Thyroid gland (tissue), 4 donors: ENCODE measurements around the gene DZIP1. TPM values are rescaled to one million over a fixed set of nuclear protein-coding genes. Genes with fewer than 3 reads are reported as not detected.
A peak's percentile ranks its signal among the peaks of the same experiment; 100 is the strongest.
"Not testable (repeated sequence)": the region's sequence is repeated elsewhere in the genome, so short reads cannot be mapped to it uniquely, and the experiment has no call there.

Experiments used
- DNase-seq, 2 donors: peaks; one replicate each; pipeline ENCODE4 v3.0.0-alpha.2; 2019
- H3K27ac ChIP-seq, 3 donors: fragments of 200-600 bp; sonication (generic); 1 replicate in 2 of 3; 2 replicates in 1 of 3; pipeline ENCODE4 v1.5.1; 2016 to 2019; ENCODE audit warnings: mild to moderate bottlenecking in 1 of 3, moderate library complexity in 1 of 3
- H3K27me3 ChIP-seq: fragments of 200-600 bp; sonication (generic); one replicate; pipeline ENCODE4 v1.5.1; 2019
- H3K36me3 ChIP-seq, 2 donors: fragments of 200-600 bp; sonication (generic); one replicate each; pipeline ENCODE4 v1.5.1; 2016 to 2019
- H3K4me1 ChIP-seq, 2 donors: fragments of 200-600 bp; sonication (generic); one replicate each; pipeline ENCODE4 v1.5.1; 2017 to 2019
- H3K4me3 ChIP-seq, 3 donors: fragments of 200-600 bp; sonication (generic); replicated peaks in 1 of 3; 1 replicate in 2 of 3; 2 replicates in 1 of 3; pipeline ENCODE4 v1.5.1; 2016; ENCODE audit warnings: mild to moderate bottlenecking in 1 of 3
- H3K9me3 ChIP-seq: fragments of 200-600 bp; sonication (generic); one replicate; pipeline ENCODE4 v1.5.1; 2017
- CTCF ChIP-seq, 6 experiments: fragments of 200-600 bp in 3 of 6; fragments of 450-650 bp in 3 of 6; sonication (generic) in 3 of 6; IDR thresholded peaks; one replicate each; pipeline ENCODE4 v1.5.1; 2016 to 2019; ENCODE audit warnings: antibody characterized with exemption in 6 of 6, mild to moderate bottlenecking in 2 of 6, inconsistent platforms in 1 of 6, moderate library complexity in 1 of 6
- POLR2A ChIP-seq, 2 donors: fragments of 450-650 bp; IDR thresholded peaks; one replicate each; pipeline ENCODE4 v1.6.1; 2017; ENCODE audit warnings: antibody characterized with exemption in 2 of 2, mild to moderate bottlenecking in 2 of 2, moderate library complexity in 1 of 2
- WGBS, 2 donors: methylation state at CpG; one replicate each; pipeline ENCODE4 v1.1.5; 2017; 5-methylcytosine and 5-hydroxymethylcytosine counted together
- intact Hi-C: fragments of 100-400 bp; cut with DNase I; formaldehyde crosslinking; loops from one replicate; pipeline ENCODE4 v1.15.1; 2023
- total RNA-seq, 4 donors: library from RNA; depleted of rRNA; stranded (reverse); fragments of >200 nt; gene quantifications; one replicate each; pipeline ENCODE4 v1.2.3, GENCODE V29; 2016

Gene DZIP1
- total RNA-seq, 4 donors from 2014 or later, result 4.3 to 8.5 (median 6.3) TPM

- H3K27ac ChIP-seq, result no peak overlapping the region
Observed at GRCh38 chr13:95678967-95679366, 34.5 kb upstream of the DZIP1 start.

GRCh38 chr13:95677564-95678266, 33.2 kb upstream of the DZIP1 start:
- peak in 1 of 2 donors; percentile 10 for DNase-seq
- Histone ChIP-seq H3K4me1 (peaks cover 25 to 30% of the 10 kb centered on the region in 2 donors), H3K27ac (peak overlapping the region; percentile 76 to 97 (median 90)), H3K36me3 (no peaks in the 10 kb centered on the region), H3K27me3 (no peaks in the 10 kb centered on the region), H3K9me3 (no peaks in the 10 kb centered on the region), H3K4me3 (peak overlapping the region; percentile 49 to 88 (median 82))
- WGBS, 2 donors, result 1% methylated on average over 23 to 30 of the region's 30 CpGs
- intact Hi-C loops, result no loop called here
- TF ChIP-seq POLR2A (IDR thresholded peaks at IDR 0.05), result no peak
- peak in 1 of 6 experiments; percentile 10 for TF ChIP-seq CTCF (IDR thresholded peaks at IDR 0.05)

More at GRCh38 chr13:95678967-95679366, 34.5 kb upstream of the DZIP1 start:
- H3K9me3 ChIP-seq, result no peaks in the 10 kb centered on the region
- intact Hi-C loops, result no loop called here
- no peak overlapping the region for H3K4me3 ChIP-seq
- no peaks in the 10 kb centered on the region for H3K36me3 ChIP-seq
- 81 to 84% methylated on average over 4 of the region's 4 CpGs for WGBS, 2 donors
- H3K4me1 ChIP-seq, result peaks cover 25 to 28% of the 10 kb centered on the region in 2 donors
- no peak for TF ChIP-seq CTCF (IDR thresholded peaks at IDR 0.05)
- no peak for TF ChIP-seq POLR2A (IDR thresholded peaks at IDR 0.05)
- DNase-seq, result no peak
- no peaks in the 10 kb centered on the region for H3K27me3 ChIP-seq

- H3K4me1 ChIP-seq, result peaks cover 22 to 25% of the 10 kb centered on the region in 2 donors
- intact Hi-C loops, result no loop called here
Observed at GRCh38 chr13:95676762-95677563, 32.5 kb upstream of the DZIP1 start, which contains the start of gene DNAJC3. Gene DNAJC3, plus strand, starts transcription at chr13:95677139. Its CDS starts 117 bp downstream, at chr13:95677256.

GRCh38 chr13:95676105-95676761, 31.7 kb upstream of the DZIP1 start:
- no peaks in the 10 kb centered on the region for H3K9me3 ChIP-seq
- no peaks in the 10 kb centered on the region for H3K36me3 ChIP-seq
- H3K27me3 ChIP-seq, result no peaks in the 10 kb centered on the region
- 0 to 1% methylated on average over 28 to 32 of the region's 32 CpGs for WGBS, 2 donors
- intact Hi-C loops, result no loop called here
- H3K4me3 ChIP-seq, result peak overlapping the region; percentile 29 to 82 (median 80)
- peak overlapping the region; percentile 92 to 97 (median 94) for H3K27ac ChIP-seq
- DNase-seq, result peak; percentile 26
- no peak for TF ChIP-seq POLR2A (IDR thresholded peaks at IDR 0.05)
- H3K4me1 ChIP-seq, result peaks cover 19 to 25% of the 10 kb centered on the region in 2 donors

More at GRCh38 chr13:95676762-95677563, 32.5 kb upstream of the DZIP1 start, which contains the start of gene DNAJC3:
- peak; percentile 83 to 99 for TF ChIP-seq POLR2A (IDR thresholded peaks at IDR 0.05)
- TF ChIP-seq CTCF (IDR thresholded peaks at IDR 0.05), result no peak
- DNase-seq, result peak; percentile 99
- no peaks in the 10 kb centered on the region for H3K36me3 ChIP-seq
- no peaks in the 10 kb centered on the region for H3K9me3 ChIP-seq
- H3K27me3 ChIP-seq, result no peaks in the 10 kb centered on the region
- peak within 1 kb of the TSS; percentile 92 to 97 (median 94) for H3K27ac ChIP-seq
- peak within 1 kb of the TSS; percentile 80 to 88 (median 82) for H3K4me3 ChIP-seq
- 0% methylated on average over 5 to 14 of the region's 90 CpGs for WGBS, 2 donors

GRCh38 chr13:95671597-95671996, 27.1 kb upstream of the DZIP1 start:
- WGBS, 2 donors, result 76 to 87% methylated on average over 5 of the region's 5 CpGs
- Histone ChIP-seq H3K27me3 (no peaks in the 10 kb centered on the region), H3K27ac (no peak overlapping the region), H3K36me3 (no peaks in the 10 kb centered on the region), H3K4me3 (no peak overlapping the region), H3K9me3 (no peaks in the 10 kb centered on the region), H3K4me1 (peaks cover 5 to 10% of the 10 kb centered on the region in 2 donors)
- intact Hi-C loops, result no loop called here
- DNase-seq, result no peak
- no peak for TF ChIP-seq POLR2A (IDR thresholded peaks at IDR 0.05)
- no peak for TF ChIP-seq CTCF (IDR thresholded peaks at IDR 0.05)

- H3K27me3 ChIP-seq, H3K9me3 ChIP-seq, H3K36me3 ChIP-seq, intact Hi-C loops, H3K27ac ChIP-seq, DNase-seq, H3K4me1 ChIP-seq, H3K4me3 ChIP-seq: not testable (repeated sequence)
Observed at GRCh38 chr13:95667235-95667634, 22.7 kb upstream of the DZIP1 start.
